CD4-positive, alpha-beta T cell treated with Interferon alpha-2 for 1 hour (primary cell): ENCODE data around the gene FBXO34.
"Not testable (repeated sequence)": the region's sequence is repeated elsewhere in the genome, so short reads cannot be mapped to it uniquely, and the experiment has no call there.

Source experiments
- DNase-seq, 2 donors: peaks; one replicate each; pipeline ENCODE4 v3.0.0-alpha.2; 2020 to 2022

Gene FBXO34

GRCh38 chr14:55350461-55350860 lies 79.2 kb downstream of the FBXO34 start:
- DNase-seq, result no peak

- no peak for DNase-seq
Observed at GRCh38 chr14:55351111-55351510, 79.9 kb downstream of the FBXO34 start.

GRCh38 chr14:55352201-55352600 lies 81.0 kb downstream of the FBXO34 start:
- DNase-seq, result no peak

- DNase-seq, result peak in 1 of 2 donors; percentile 48
Observed at GRCh38 chr14:55353686-55354467, 82.7 kb downstream of the FBXO34 start.

- DNase-seq, result peak; percentile 69 to 84
Observed at GRCh38 chr14:55354500-55354899, 83.3 kb downstream of the FBXO34 start.

- no peak for DNase-seq
Observed at GRCh38 chr14:55355922-55356321, 84.7 kb downstream of the FBXO34 start.

GRCh38 chr14:55356913-55357312 lies 85.7 kb downstream of the FBXO34 start:
- no peak for DNase-seq

GRCh38 chr14:55359307-55359706 lies 88.1 kb downstream of the FBXO34 start:
- DNase-seq, result no peak

- no peak for DNase-seq
Observed at GRCh38 chr14:55361190-55361589, 90.0 kb downstream of the FBXO34 start.

GRCh38 chr14:55366271-55366670 lies 95.0 kb downstream of the FBXO34 start:
- no peak for DNase-seq

- DNase-seq, result no peak
Observed at GRCh38 chr14:55370883-55371455, 99.7 kb downstream of the FBXO34 start.

GRCh38 chr14:55372423-55372822 lies 101.2 kb downstream of the FBXO34 start:
- DNase-seq, result no peak

GRCh38 chr14:55372825-55373224 lies 101.6 kb downstream of the FBXO34 start:
- no peak for DNase-seq

- DNase-seq, result peak in 1 of 2 donors; percentile 68
Observed at GRCh38 chr14:55373784-55374705, 102.8 kb downstream of the FBXO34 start.

- no peak for DNase-seq
Observed at GRCh38 chr14:55374771-55375170, 103.5 kb downstream of the FBXO34 start.

- DNase-seq, result no peak
Observed at GRCh38 chr14:55377236-55377635, 106.0 kb downstream of the FBXO34 start.

- DNase-seq, result no peak
Observed at GRCh38 chr14:55381040-55381439, 109.8 kb downstream of the FBXO34 start.

GRCh38 chr14:55381561-55381960 lies 110.3 kb downstream of the FBXO34 start:
- no peak for DNase-seq

- DNase-seq, result no peak
Observed at GRCh38 chr14:55382483-55382882, 111.3 kb downstream of the FBXO34 start.

- not testable (repeated sequence) for DNase-seq
Observed at GRCh38 chr14:55383056-55383466, 111.8 kb downstream of the FBXO34 start.

- DNase-seq, result no peak
Observed at GRCh38 chr14:55383541-55384140, 112.4 kb downstream of the FBXO34 start.

- DNase-seq, result no peak
Observed at GRCh38 chr14:55384536-55384935, 113.3 kb downstream of the FBXO34 start.
